SKM-1 (cell line): Measurements from ENCODE around the gene ZC2HC1C.
A peak's percentile ranks its signal among the peaks of the same experiment; 100 is the strongest.
"Not testable (repeated sequence)": the region's sequence is repeated elsewhere in the genome, so short reads cannot be mapped to it uniquely, and the experiment has no call there.

Source experiments
- DNase-seq: peaks from one replicate; lab custom pipeline; 2025; ENCODE audit not compliant: unreplicated experiment; lab: John Stamatoyannopoulos, UW

The ZC2HC1C gene

DNA sequence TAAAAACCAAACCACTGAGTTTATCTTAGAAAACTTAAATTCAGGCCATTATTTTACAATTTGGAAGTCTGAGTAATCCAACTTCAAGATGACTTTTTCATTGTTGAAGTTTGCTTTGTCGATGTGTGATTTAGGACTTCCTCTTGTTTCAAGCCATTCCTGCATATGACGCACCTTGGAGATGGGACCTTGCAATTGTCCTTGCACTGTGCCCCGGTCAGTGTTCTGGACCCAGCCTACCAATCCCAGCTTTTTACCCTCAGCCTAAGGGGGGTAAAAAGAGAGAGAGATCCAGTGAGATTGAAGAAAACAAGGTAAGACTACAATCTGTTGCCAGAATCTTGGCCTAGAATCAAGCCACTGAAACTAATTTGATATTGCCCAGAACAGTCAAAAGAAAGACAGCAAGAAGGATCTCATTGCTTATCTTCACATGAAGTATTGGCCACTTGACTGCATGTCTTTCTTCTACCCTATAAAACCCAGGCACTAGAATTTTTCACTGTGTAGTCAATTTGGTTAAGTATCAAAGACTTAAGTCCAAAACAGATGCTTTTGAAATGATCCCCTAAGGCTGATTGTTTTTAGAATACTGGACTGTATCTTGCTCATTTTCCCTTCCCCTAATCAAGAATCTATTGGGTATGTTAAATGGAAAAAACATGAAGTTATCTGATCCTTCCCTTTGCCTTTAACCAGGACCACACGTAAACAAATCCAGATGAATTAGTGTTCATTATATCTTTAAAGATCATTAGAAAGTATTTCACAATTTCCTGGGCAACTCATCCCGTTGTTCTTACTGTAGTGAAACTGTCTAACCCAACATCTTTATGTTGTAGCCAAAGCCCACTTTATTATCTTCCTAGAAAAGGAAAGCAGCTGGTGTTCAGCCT is 15.8 kb upstream of the ZC2HC1C start:
- no peak for DNase-seq

DNA sequence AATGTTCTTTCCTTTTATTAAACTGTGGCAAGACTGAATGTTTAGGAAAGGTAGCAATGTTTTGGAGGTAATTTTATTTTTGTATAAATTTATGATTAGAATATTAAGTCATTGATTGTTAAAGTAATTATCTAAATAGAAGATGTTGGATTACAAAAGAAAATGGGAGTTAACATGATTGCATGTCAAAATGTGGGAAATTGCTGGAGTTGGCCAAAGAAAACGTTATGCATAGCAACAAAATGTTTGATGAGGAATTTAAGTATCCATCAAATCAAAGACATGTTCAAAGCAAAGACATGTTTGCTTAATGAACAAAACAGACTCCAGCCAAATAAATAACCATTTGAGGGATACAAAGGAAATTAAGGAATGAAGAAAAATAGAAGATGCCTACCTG is 15.0 kb upstream of the ZC2HC1C start:
- no peak for DNase-seq

GRCh38 chr14:75059642-75060041 is 9.8 kb upstream of the ZC2HC1C start:
- no peak for DNase-seq

DNA sequence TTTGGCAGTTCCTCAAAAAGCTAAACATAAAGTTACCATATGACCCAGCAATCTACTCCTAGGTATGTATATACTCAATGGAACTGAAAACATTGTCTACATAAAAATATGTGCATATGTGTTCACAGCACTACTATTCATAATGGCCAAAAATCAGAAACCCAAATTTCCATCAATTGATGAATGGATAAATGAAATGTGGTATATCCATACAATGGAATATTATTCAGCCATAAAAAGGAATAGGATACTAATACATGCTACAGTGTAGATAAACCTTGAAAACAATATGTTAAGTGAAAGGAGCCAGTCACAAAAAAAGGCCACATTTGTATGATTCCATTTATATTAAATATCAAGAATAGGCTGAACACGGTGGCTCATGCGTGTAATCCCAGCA is 9.0 kb upstream of the ZC2HC1C start:
- no peak for DNase-seq

DNA sequence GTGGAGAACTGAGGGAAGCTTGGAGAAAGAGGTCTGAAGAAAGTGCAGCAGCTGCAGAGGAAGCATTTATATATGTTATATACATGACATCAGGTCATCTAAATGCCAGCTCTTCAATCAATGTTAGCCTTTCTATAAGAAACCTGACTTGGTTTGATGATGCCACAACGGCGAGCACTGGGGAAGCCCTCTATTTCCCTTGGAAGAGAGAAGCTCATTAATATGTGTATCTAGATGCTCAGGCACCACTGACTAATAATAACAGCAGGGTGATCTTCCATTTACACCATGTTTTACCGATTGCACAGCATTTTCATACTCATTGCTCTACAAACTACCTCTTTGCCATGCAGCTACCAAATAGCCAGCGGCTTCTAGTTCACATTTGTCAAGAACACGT is 6.4 kb upstream of the ZC2HC1C start:
- no peak for DNase-seq

GRCh38 chr14:75063491-75064204 is 5.8 kb upstream of the ZC2HC1C start, which contains the start of gene ACYP1:
TSS of gene ACYP1 (minus strand) at chr14:75064024. CDS start at chr14:75063553, 471 bp downstream.
- peak; percentile 54 for DNase-seq

GRCh38 chr14:75064205-75064567 is 5.3 kb upstream of the ZC2HC1C start:
- DNase-seq, result no peak

- DNase-seq, result no peak
These were observed 2.8 kb upstream of the ZC2HC1C start for GRCh38 chr14:75066691-75067090.

DNA sequence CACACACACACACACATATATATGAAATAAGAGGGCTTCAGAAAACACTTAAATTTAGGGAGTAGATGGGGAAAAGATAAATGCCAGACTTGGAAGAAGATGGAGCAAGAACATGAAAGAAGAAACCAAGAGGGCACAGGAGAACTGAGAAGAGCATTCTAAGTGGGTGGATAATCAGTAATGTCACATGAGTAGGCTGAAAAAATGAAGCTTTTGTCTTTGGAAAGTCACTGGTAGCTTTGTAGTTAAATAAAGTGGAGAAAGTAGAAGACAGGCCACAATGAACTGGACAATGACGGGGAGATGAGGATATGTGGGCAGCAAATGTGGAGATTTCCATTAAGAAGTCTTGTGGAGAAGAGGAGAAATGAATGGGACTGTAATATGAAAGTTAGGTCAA is 2.2 kb upstream of the ZC2HC1C start:
- no peak for DNase-seq

DNA sequence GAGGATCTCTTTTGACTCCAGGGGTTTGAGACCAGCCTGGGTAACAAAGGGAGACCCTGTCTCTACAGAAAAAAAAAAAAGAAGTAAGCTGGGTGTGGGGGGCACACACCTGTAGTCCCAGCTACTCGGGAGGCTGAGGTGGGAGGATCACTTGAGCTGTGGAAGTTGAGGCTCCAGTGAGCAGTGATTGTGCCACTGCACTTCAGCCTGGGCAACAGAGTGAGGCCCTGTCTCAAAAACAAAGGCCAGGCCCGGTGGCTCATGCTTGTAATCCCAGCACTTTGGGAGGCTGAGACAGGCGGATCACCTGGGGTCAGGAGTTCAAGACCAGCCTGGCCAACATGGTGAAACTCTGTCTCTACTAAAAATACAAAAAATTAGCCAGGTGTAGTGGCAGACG is 1.7 kb upstream of the ZC2HC1C start:
- not testable (repeated sequence) for DNase-seq

DNA sequence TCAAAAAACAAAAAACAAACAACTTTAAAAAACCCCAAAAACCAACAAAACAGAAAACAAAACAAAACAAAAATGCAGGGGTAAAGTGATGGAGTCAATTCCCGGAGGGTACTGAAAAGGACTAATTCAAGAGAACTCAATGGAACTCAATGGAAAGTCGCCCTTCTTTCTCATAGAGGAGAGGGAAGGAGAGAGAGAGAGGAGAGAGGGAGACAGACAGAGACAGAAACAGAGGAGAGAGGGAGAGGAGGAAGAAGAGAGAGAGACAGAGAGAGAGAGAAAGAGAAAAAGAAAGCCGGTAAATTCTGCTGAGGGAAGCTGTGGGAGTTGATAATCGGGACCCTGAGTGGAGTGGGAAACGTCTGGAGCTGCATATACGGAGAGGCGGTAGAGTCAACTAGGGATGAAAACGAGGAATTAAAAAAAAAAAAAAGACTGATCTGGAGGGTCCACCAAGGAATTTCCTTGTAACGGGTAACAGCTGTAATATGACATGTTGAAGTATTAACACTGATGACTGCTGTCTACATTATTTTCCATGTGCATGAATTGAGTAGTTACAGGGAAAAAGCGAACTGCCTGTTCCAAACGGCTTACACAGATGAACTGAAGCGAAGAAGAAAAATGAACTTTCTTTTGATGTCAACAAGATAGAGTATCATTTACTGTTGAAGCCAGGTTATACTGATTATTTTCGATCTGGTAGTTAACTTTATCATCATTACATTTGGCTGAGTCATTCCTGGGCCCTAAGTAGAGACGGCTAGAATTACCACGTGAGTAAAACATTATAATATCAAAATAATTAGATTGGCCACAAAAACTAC is 934 bp upstream of the ZC2HC1C start:
- no peak for DNase-seq

GRCh38 chr14:75069811-75070145 is 337 bp downstream of the ZC2HC1C start:
- no peak for DNase-seq

DNA sequence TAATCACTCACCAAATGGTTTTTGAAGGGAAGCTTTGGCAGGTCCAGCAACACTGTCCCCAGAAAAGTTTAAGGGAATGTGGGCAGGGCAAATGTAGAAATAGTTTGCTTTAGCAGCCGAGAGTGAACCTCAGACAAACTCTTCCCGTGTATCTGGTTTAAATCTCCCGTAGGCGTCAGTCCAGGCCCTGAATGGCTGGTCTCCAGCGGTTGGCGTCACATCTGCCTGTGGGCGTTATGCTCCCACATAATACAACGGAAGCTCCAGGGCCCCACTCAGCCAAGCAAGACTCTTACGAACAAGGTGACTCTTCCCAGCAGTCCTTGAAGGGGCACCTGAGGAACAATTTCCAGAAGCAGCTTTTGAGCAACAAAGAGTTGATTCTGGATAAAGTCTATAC is 942 bp downstream of the ZC2HC1C start:
- DNase-seq, result no peak

DNA sequence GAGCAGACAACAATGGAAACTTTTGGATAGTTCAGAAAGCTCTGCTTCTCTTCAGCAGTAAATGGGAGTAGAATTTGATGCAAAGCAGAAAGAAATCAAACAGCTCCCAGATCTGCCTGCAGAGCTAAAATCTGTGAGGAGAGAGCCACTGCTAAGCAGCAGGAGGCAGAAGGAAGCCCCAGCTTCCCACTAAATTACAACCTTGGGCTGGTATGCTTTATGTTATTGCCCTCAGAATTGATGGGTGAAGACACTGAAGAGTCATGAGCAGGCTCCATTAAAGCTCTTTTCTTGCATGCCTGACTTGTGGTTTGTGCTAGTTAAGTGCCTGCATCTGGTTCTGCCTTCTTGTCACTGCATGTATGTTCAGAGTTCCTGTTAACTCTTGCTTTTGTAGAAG is 8.4 kb downstream of the ZC2HC1C start:
- DNase-seq, result no peak

- no peak for DNase-seq
These were observed 10.1 kb downstream of the ZC2HC1C start for GRCh38 chr14:75079521-75079920.

- no peak for DNase-seq
These were observed 12.3 kb downstream of the ZC2HC1C start for GRCh38 chr14:75081660-75082229.

GRCh38 chr14:75083271-75083670 is 13.8 kb downstream of the ZC2HC1C start:
- no peak for DNase-seq

DNA sequence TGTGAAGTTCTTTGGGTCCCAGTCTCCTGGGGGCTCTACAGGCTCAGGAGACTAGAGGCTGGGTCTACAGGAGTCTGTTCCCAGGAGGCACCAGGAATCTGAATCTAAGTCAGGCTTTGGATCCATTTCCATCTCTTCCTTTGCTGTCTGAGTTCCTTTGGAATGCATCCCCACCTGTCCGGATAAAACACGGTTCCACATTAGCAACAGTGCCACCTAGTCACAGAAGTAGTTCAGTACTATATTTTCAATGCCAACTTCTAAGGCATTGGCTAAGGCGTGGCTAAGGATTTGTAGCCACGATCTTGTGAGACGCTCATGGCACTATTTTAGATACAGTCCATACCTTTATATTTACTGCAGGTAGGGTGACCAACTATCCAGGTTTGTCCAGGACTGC is 15.1 kb downstream of the ZC2HC1C start:
- DNase-seq, result no peak

- no peak for DNase-seq
These were observed 18.7 kb downstream of the ZC2HC1C start for GRCh38 chr14:75088153-75088552.

DNA sequence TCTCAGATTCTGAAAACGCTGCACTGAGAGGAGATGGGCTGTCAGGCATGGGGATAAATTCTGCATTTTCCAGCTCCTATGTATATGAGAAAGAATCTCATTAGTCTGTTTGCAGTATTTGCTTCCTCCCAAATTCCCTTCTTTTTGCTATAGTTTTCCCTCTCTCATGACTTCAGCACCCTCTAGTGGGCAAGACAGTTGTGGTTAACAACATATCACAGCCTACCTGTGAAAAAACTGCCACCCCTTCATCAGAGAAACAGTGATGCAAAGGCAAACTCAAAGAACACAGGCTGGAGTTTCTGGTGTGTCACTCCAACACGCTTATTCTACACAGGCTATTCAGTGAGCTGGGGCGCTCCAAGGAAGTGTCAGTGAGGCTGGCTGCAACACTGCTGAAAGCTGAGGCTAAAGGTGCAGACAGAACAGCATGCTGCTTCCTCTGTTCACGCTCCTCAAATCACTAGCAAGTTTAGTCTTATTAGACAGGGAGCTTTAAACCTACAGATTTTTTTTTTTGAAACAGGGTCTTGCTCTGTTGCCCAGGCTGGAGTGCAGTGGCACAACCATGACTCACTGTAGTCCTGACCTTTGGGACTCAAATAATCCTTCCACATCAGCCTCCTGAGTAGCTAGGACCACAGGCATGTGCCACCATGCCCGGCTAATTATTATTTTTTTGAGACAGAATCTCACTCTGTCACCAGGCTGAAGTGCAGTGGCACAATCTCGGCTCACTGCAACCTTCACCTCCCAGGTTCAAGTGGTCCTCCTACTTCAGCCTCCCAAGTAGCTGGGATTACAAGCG is 19.3 kb downstream of the ZC2HC1C start:
- peak; percentile 3 for DNase-seq
